ENCODE results near the gene OR8D1.

DNA sequence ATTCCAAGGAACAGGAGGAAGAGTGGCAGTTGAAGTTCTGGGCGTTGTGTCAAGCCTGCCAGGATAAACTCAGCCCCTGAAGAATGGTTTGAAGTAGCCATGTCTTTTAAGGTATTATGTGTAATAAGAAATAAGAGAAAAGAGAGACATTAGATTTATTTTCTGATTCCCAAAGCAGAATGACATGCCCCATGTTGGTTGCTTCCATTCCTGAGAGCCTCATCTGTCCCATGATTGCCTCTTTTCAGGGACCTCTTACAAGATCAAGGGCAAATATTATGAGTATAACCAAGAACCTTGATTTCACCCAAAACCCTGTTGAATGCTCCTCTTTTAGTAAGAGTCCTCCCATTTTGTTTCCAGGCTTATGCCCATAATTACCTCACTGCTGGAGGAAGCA lies 6.3 kb upstream of the OR8D1 start, which contains the start of gene OR8D2:
- TF ChIP-seq, protein P1, sequence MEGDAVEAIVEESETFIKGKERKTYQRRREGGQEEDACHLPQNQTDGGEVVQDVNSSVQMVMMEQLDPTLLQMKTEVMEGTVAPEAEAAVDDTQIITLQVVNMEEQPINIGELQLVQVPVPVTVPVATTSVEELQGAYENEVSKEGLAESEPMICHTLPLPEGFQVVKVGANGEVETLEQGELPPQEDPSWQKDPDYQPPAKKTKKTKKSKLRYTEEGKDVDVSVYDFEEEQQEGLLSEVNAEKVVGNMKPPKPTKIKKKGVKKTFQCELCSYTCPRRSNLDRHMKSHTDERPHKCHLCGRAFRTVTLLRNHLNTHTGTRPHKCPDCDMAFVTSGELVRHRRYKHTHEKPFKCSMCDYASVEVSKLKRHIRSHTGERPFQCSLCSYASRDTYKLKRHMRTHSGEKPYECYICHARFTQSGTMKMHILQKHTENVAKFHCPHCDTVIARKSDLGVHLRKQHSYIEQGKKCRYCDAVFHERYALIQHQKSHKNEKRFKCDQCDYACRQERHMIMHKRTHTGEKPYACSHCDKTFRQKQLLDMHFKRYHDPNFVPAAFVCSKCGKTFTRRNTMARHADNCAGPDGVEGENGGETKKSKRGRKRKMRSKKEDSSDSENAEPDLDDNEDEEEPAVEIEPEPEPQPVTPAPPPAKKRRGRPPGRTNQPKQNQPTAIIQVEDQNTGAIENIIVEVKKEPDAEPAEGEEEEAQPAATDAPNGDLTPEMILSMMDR (IDR thresholded peaks at IDR 0.05), result no peak
- TF ChIP-seq POLR2A (IDR thresholded peaks at IDR 0.05; ENCODE audit: low read length) (no peak), ZNF302 (CRISPR knock-in tag; IDR thresholded peaks at IDR 0.05) (no peak), CHD2 (IDR thresholded peaks at IDR 0.05; ENCODE audit: low read length, partially characterized antibody) (no peak), GATA3 (IDR thresholded peaks at IDR 0.05; ENCODE audit: borderline replicate concordance) (no peak), HDAC2 (IDR thresholded peaks at IDR 0.05) (no peak), ZC3H11A (IDR thresholded peaks at IDR 0.05) (no peak), KDM1A (IDR thresholded peaks at IDR 0.05; ENCODE audit: low read depth) (no peak), EP300 (IDR thresholded peaks at IDR 0.05) (no peak), FOSL2 (IDR thresholded peaks at IDR 0.05) (no peak), FOSL2 (CRISPR knock-in tag; IDR thresholded peaks at IDR 0.05) (no peak)
- TF ChIP-seq, protein P2, sequence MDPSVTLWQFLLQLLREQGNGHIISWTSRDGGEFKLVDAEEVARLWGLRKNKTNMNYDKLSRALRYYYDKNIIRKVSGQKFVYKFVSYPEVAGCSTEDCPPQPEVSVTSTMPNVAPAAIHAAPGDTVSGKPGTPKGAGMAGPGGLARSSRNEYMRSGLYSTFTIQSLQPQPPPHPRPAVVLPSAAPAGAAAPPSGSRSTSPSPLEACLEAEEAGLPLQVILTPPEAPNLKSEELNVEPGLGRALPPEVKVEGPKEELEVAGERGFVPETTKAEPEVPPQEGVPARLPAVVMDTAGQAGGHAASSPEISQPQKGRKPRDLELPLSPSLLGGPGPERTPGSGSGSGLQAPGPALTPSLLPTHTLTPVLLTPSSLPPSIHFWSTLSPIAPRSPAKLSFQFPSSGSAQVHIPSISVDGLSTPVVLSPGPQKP (IDR thresholded peaks at IDR 0.05; ENCODE audit: low read depth, low read length), result no peak
- TF ChIP-seq, protein P3, sequence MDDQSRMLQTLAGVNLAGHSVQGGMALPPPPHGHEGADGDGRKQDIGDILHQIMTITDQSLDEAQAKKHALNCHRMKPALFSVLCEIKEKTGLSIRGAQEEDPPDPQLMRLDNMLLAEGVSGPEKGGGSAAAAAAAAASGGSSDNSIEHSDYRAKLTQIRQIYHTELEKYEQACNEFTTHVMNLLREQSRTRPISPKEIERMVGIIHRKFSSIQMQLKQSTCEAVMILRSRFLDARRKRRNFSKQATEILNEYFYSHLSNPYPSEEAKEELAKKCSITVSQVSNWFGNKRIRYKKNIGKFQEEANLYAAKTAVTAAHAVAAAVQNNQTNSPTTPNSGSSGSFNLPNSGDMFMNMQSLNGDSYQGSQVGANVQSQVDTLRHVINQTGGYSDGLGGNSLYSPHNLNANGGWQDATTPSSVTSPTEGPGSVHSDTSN (IDR thresholded peaks at IDR 0.05), result no peak
- TF ChIP-seq, protein P4, sequence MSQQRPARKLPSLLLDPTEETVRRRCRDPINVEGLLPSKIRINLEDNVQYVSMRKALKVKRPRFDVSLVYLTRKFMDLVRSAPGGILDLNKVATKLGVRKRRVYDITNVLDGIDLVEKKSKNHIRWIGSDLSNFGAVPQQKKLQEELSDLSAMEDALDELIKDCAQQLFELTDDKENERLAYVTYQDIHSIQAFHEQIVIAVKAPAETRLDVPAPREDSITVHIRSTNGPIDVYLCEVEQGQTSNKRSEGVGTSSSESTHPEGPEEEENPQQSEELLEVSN (IDR thresholded peaks at IDR 0.05; ENCODE audit: borderline replicate concordance, low read depth), result no peak
